Astrocyte (in vitro differentiated cells and primary cell): ENCODE results near the gene FZR1. TPM values are rescaled to one million over a fixed set of nuclear protein-coding genes. Genes with fewer than 3 reads are reported as not detected.
A peak's percentile ranks its signal among the peaks of the same experiment; 100 is the strongest.

ENCODE experiments used
- DNase-seq: peaks from one replicate; pipeline ENCODE4 v3.0.0-alpha.2; 2010; ENCODE audit warnings: low read depth
- FAIRE-seq: peaks from 2 replicates; lab custom pipeline; 2011; peaks lifted over from hg19 to GRCh38; lab: Jason Lieb, UNC
- H2AFZ ChIP-seq: 2 replicates; pipeline ENCODE4 v1.6.0; 2012; ENCODE audit warnings: low read depth, low read length, inconsistent platforms
- H3K27ac ChIP-seq: 2 replicates; pipeline ENCODE4 v1.5.1; 2011; ENCODE audit warnings: low read depth, low read length, inconsistent platforms
- H3K27me3 ChIP-seq: 2 replicates; pipeline ENCODE4 v1.6.0; 2011; ENCODE audit warnings: low read length, inconsistent platforms; ENCODE audit not compliant: insufficient read depth
- H3K36me3 ChIP-seq: 2 replicates; pipeline ENCODE4 v1.5.1; 2011; ENCODE audit warnings: low read length, inconsistent platforms; ENCODE audit not compliant: insufficient read depth
- H3K4me1 ChIP-seq: 2 replicates; pipeline ENCODE4 v1.5.1; 2011; ENCODE audit warnings: low read length, inconsistent platforms; ENCODE audit not compliant: insufficient read depth
- H3K4me2 ChIP-seq: 2 replicates; pipeline ENCODE4 v1.6.0; 2012; ENCODE audit warnings: low read length, inconsistent platforms
- H3K4me3 ChIP-seq: 2 replicates; pipeline ENCODE4 v1.5.1; 2011; ENCODE audit warnings: low read depth, mild to moderate bottlenecking, low read length, inconsistent platforms; ENCODE audit not compliant: insufficient read depth
- H3K79me2 ChIP-seq: 2 replicates; pipeline ENCODE4 v1.6.0; 2012; ENCODE audit warnings: mild to moderate bottlenecking, low read length, inconsistent platforms; ENCODE audit not compliant: insufficient read depth
- H3K9ac ChIP-seq: 2 replicates; pipeline ENCODE4 v1.6.0; 2012; ENCODE audit warnings: mild to moderate bottlenecking, low read length, inconsistent platforms
- H3K9me3 ChIP-seq: 2 replicates; pipeline ENCODE4 v1.5.1; 2012; ENCODE audit warnings: low read depth, mild to moderate bottlenecking, low read length, inconsistent platforms; ENCODE audit not compliant: insufficient read depth
- H4K20me1 ChIP-seq: 2 replicates; pipeline ENCODE4 v1.6.0; 2012; ENCODE audit warnings: low read length, inconsistent platforms; ENCODE audit not compliant: insufficient read depth
- H3K27ac Mint-ChIP-seq: one replicate; pipeline ENCODE4 v1.8.0; 2021; ENCODE audit warnings: mild to moderate bottlenecking, mixed read lengths; ENCODE audit not compliant: unreplicated experiment
- H3K27me3 Mint-ChIP-seq: one replicate; pipeline ENCODE4 v1.8.0; 2021; ENCODE audit warnings: low read depth, mixed read lengths; ENCODE audit not compliant: unreplicated experiment
- H3K36me3 Mint-ChIP-seq: one replicate; pipeline ENCODE4 v1.8.0; 2021; ENCODE audit warnings: low read depth, mixed read lengths; ENCODE audit not compliant: unreplicated experiment
- H3K4me1 Mint-ChIP-seq: one replicate; pipeline ENCODE4 v1.8.0; 2021; ENCODE audit warnings: low read depth, mixed read lengths; ENCODE audit not compliant: unreplicated experiment
- H3K4me3 Mint-ChIP-seq: one replicate; pipeline ENCODE4 v1.8.0; 2021; ENCODE audit warnings: mild to moderate bottlenecking, moderate library complexity, mixed read lengths; ENCODE audit not compliant: unreplicated experiment
- H3K9me3 Mint-ChIP-seq: one replicate; pipeline ENCODE4 v1.8.0; 2021; ENCODE audit warnings: mild to moderate bottlenecking, mixed read lengths; ENCODE audit not compliant: unreplicated experiment
- EZH2 ChIP-seq: IDR thresholded peaks from 2 replicates; pipeline ENCODE4 v1.6.1; 2012; ENCODE audit warnings: mild to moderate bottlenecking, low read length, inconsistent platforms; ENCODE audit not compliant: insufficient read depth
- total RNA-seq: library from RNA; stranded (reverse); gene quantifications from 2 replicates; pipeline ENCODE4 v1.2.1, GENCODE V29; 2021
- TF ChIP-seq, protein P1 (sequence below): IDR thresholded peaks from 2 replicates; pipeline ENCODE4 v1.5.1; 2011; ENCODE audit warnings: low read depth, mild to moderate bottlenecking, inconsistent platforms, low read length, moderate library complexity; ENCODE audit not compliant: insufficient read depth

Gene FZR1
- total RNA-seq, 1 donor from 2014 or later = 51.8 TPM

DNA sequence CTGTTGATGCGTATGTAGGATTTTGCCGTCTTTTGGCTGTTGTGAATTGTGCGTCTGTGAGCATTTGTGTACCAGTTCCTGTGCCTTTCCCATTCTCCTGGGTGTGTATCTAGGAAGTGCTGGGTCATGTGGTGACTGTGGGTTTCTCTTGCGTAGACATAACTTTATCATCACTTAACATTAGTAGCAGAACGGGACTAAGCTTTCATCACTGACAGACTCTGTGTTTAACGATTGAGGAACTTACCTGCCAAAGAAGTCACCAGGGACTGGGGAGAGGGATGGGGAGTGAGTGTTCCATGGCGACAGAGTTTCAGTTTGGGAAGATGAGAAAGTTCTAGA, 15.0 kb downstream of the FZR1 start:
- Histone ChIP-seq H3K4me3 (no peak overlapping the region), H3K27me3 (no peaks in the 10 kb centered on the region), H3K27ac (no peak overlapping the region), H3K4me1 (no peaks in the 10 kb centered on the region), H3K36me3 (peaks cover 4% of the 10 kb centered on the region), H3K4me2 (no peak overlapping the region), H3K9me3 (no peaks in the 10 kb centered on the region), H3K9ac (no peak overlapping the region), H4K20me1 (peaks cover 87% of the 10 kb centered on the region), H3K79me2 (peaks cover 91% of the 10 kb centered on the region), H2AFZ (no peak overlapping the region)
- TF ChIP-seq, protein P1, sequence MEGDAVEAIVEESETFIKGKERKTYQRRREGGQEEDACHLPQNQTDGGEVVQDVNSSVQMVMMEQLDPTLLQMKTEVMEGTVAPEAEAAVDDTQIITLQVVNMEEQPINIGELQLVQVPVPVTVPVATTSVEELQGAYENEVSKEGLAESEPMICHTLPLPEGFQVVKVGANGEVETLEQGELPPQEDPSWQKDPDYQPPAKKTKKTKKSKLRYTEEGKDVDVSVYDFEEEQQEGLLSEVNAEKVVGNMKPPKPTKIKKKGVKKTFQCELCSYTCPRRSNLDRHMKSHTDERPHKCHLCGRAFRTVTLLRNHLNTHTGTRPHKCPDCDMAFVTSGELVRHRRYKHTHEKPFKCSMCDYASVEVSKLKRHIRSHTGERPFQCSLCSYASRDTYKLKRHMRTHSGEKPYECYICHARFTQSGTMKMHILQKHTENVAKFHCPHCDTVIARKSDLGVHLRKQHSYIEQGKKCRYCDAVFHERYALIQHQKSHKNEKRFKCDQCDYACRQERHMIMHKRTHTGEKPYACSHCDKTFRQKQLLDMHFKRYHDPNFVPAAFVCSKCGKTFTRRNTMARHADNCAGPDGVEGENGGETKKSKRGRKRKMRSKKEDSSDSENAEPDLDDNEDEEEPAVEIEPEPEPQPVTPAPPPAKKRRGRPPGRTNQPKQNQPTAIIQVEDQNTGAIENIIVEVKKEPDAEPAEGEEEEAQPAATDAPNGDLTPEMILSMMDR = no peak
- no peak for TF ChIP-seq EZH2
- no peak for FAIRE-seq
- H3K4me1 Mint-ChIP-seq = peaks cover 5% of the 10 kb centered on the region
- peak overlapping the region; percentile 3 for H3K27ac Mint-ChIP-seq
- no peaks in the 10 kb centered on the region for H3K9me3 Mint-ChIP-seq
- H3K4me3 Mint-ChIP-seq = peak overlapping the region; percentile 1
- H3K36me3 Mint-ChIP-seq = peaks cover 6% of the 10 kb centered on the region
- no peak for DNase-seq
- H3K27me3 Mint-ChIP-seq = no peaks in the 10 kb centered on the region

GRCh38 chr19:3522421-3523360, 16.6 kb downstream of the FZR1 start:
- H3K4me1 ChIP-seq = no peaks in the 10 kb centered on the region
- peaks cover 6% of the 10 kb centered on the region for H3K36me3 Mint-ChIP-seq
- H3K4me3 Mint-ChIP-seq = no peak overlapping the region
- H3K9me3 ChIP-seq = no peaks in the 10 kb centered on the region
- H3K27ac Mint-ChIP-seq = no peak overlapping the region
- H3K27me3 Mint-ChIP-seq = no peaks in the 10 kb centered on the region
- H2AFZ ChIP-seq = no peak overlapping the region
- no peak for TF ChIP-seq EZH2
- TF ChIP-seq, protein P1 = no peak
- peaks cover 4% of the 10 kb centered on the region for H3K36me3 ChIP-seq
- H3K79me2 ChIP-seq = peaks cover 77% of the 10 kb centered on the region
- H3K27me3 ChIP-seq = no peaks in the 10 kb centered on the region
- H3K4me1 Mint-ChIP-seq = peaks cover 5% of the 10 kb centered on the region
- no peaks in the 10 kb centered on the region for H3K9me3 Mint-ChIP-seq
- H3K4me2 ChIP-seq = no peak overlapping the region
- peaks cover 82% of the 10 kb centered on the region for H4K20me1 ChIP-seq
- H3K4me3 ChIP-seq = no peak overlapping the region
- FAIRE-seq = no peak
- H3K9ac ChIP-seq = no peak overlapping the region
- DNase-seq = no peak
- no peak overlapping the region for H3K27ac ChIP-seq
